ENCODE data around the gene SPATC1L. TPM values are rescaled to one million over a fixed set of nuclear protein-coding genes. Genes with fewer than 3 reads are reported as not detected.
A peak's percentile ranks its signal among the peaks of the same experiment; 100 is the strongest.
"Not testable (repeated sequence)": the region's sequence is repeated elsewhere in the genome, so short reads cannot be mapped to it uniquely, and the experiment has no call there.

Gene SPATC1L
- total RNA-seq, 1 donor from 2014 or later: 8.6 TPM

- no peak overlapping the region for H3K4me3 ChIP-seq
- H3K4me1 ChIP-seq: peaks cover 7% of the 10 kb centered on the region
- ATAC-seq (no peak), DNase-seq (no peak)
- no peaks in the 10 kb centered on the region for H3K9me3 ChIP-seq
- no peaks in the 10 kb centered on the region for H3K27me3 ChIP-seq (ENCODE audit: low read depth)
- no peaks in the 10 kb centered on the region for H3K36me3 ChIP-seq
- intact Hi-C loops (cut with DNase I): no loop called here
- no peak overlapping the region for H3K27ac ChIP-seq
- no peak for TF ChIP-seq CTCF (IDR thresholded peaks at IDR 0.05)
Measured at GRCh38 chr21:46142582-46143473, 41.4 kb downstream of the SPATC1L start.

GRCh38 chr21:46141767-46142581 is 42.3 kb downstream of the SPATC1L start:
- Histone ChIP-seq H3K36me3 (no peaks in the 10 kb centered on the region), H3K4me1 (peaks cover 7% of the 10 kb centered on the region), H3K9me3 (no peaks in the 10 kb centered on the region), H3K27me3 (ENCODE audit: low read depth) (peaks cover 6% of the 10 kb centered on the region), H3K4me3 (no peak overlapping the region), H3K27ac (no peak overlapping the region)
- intact Hi-C loops (cut with DNase I): no loop called here
- TF ChIP-seq CTCF (IDR thresholded peaks at IDR 0.05): no peak
- ATAC-seq (no peak), DNase-seq (peak; percentile 40)

- H3K27me3 ChIP-seq (ENCODE audit: low read depth); H3K27ac ChIP-seq; H3K4me1 ChIP-seq; intact Hi-C loops (cut with DNase I); H3K4me3 ChIP-seq; ATAC-seq; H3K36me3 ChIP-seq; H3K9me3 ChIP-seq: not testable (repeated sequence)
- DNase-seq: peak; percentile 37
Measured at GRCh38 chr21:46140352-46141003, 43.8 kb downstream of the SPATC1L start.

- intact Hi-C loops (cut with DNase I): no loop called here
Measured at GRCh38 chr21:46139686-46140085, 44.6 kb downstream of the SPATC1L start.

GRCh38 chr21:46138383-46138970 is 45.8 kb downstream of the SPATC1L start:
- Histone ChIP-seq H3K4me3 (no peak overlapping the region), H3K4me1 (peaks cover 1% of the 10 kb centered on the region), H3K27me3 (ENCODE audit: low read depth) (peaks cover 9% of the 10 kb centered on the region), H3K27ac (no peak overlapping the region), H3K36me3 (no peaks in the 10 kb centered on the region), H3K9me3 (no peaks in the 10 kb centered on the region)
- DNase-seq: no peak
- TF ChIP-seq CTCF (IDR thresholded peaks at IDR 0.05): no peak
- no peak for ATAC-seq
- intact Hi-C loops (cut with DNase I): no loop called here

More at GRCh38 chr21:46139686-46140085, 44.6 kb downstream of the SPATC1L start:
- TF ChIP-seq CTCF (IDR thresholded peaks at IDR 0.05): no peak
- Histone ChIP-seq H3K27me3 (ENCODE audit: low read depth) (peaks cover 9% of the 10 kb centered on the region), H3K4me1 (peaks cover 7% of the 10 kb centered on the region), H3K27ac (no peak overlapping the region), H3K36me3 (no peaks in the 10 kb centered on the region), H3K4me3 (no peak overlapping the region), H3K9me3 (no peaks in the 10 kb centered on the region)
- no peak for DNase-seq
- ATAC-seq: no peak

Measured in lower lobe of right lung (tissue), 2 donors.